ENCODE results near the gene SYT12.

SYT12 gene

DNA sequence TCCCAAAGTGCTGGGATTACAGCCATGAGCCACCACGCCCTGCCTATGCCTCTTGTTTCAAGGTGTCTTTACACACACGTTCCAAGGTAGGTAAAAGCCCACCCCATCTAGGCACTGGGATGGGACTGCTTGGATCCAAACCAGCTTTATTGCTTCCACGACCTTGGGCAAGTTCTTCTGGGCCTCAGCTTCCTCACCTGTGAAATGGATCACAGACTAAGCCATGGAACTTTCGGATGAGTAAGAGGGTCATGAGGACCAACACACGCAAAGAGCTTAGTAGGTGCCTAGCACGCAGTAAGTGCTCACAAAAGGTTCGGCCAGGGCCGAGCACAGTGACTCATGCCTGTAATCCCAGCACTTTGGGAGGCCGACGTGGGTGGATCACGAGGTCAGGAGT, 49.4 kb downstream of the SYT12 start:
- no peak overlapping the region for H3K4me3 ChIP-seq (ENCODE audit: low read depth, low read length)
- H3K27ac ChIP-seq (ENCODE audit: extremely low read depth, low read depth, low read length): no peak overlapping the region
- no peaks in the 10 kb centered on the region for H3K4me1 ChIP-seq (ENCODE audit: control insufficient read depth, insufficient read depth, low read length)
- TF ChIP-seq ZSCAN23 (tag by site-specific recombination; IDR thresholded peaks at IDR 0.05) (no peak), ZNF626 (tag by site-specific recombination; IDR thresholded peaks at IDR 0.05) (no peak), ZNF324 (tag by site-specific recombination; IDR thresholded peaks at IDR 0.05) (no peak), ZNF473 (tag by site-specific recombination; IDR thresholded peaks at IDR 0.05) (no peak), ZFP37 (tag by site-specific recombination; IDR thresholded peaks at IDR 0.05) (no peak), ZNF132 (tag by site-specific recombination; IDR thresholded peaks at IDR 0.05; ENCODE audit: borderline replicate concordance) (no peak), ZNF423 (tag by site-specific recombination; IDR thresholded peaks at IDR 0.05) (no peak), ZNF621 (tag by site-specific recombination; IDR thresholded peaks at IDR 0.05) (no peak), ZNF707 (tag by site-specific recombination; IDR thresholded peaks at IDR 0.05) (no peak), ZFP3 (tag by site-specific recombination; IDR thresholded peaks at IDR 0.05; ENCODE audit: low read depth) (no peak), ZNF555 (tag by site-specific recombination; conservative IDR thresholded peaks at IDR 0.05) (no peak), ZNF777 (tag by site-specific recombination; IDR thresholded peaks at IDR 0.05; ENCODE audit: borderline replicate concordance) (no peak), ZNF596 (tag by site-specific recombination; IDR thresholded peaks at IDR 0.05) (no peak), ZNF184 (tag by site-specific recombination; IDR thresholded peaks at IDR 0.05) (no peak)
- TF ChIP-seq, protein P1, sequence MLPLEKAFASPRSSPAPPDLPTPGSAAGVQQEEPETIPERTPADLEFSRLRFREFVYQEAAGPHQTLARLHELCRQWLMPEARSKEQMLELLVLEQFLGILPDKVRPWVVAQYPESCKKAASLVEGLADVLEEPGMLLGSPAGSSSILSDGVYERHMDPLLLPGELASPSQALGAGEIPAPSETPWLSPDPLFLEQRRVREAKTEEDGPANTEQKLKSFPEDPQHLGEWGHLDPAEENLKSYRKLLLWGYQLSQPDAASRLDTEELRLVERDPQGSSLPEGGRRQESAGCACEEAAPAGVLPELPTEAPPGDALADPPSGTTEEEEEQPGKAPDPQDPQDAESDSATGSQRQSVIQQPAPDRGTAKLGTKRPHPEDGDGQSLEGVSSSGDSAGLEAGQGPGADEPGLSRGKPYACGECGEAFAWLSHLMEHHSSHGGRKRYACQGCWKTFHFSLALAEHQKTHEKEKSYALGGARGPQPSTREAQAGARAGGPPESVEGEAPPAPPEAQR (tag by site-specific recombination; IDR thresholded peaks at IDR 0.05): no peak
- TF ChIP-seq, protein P2, sequence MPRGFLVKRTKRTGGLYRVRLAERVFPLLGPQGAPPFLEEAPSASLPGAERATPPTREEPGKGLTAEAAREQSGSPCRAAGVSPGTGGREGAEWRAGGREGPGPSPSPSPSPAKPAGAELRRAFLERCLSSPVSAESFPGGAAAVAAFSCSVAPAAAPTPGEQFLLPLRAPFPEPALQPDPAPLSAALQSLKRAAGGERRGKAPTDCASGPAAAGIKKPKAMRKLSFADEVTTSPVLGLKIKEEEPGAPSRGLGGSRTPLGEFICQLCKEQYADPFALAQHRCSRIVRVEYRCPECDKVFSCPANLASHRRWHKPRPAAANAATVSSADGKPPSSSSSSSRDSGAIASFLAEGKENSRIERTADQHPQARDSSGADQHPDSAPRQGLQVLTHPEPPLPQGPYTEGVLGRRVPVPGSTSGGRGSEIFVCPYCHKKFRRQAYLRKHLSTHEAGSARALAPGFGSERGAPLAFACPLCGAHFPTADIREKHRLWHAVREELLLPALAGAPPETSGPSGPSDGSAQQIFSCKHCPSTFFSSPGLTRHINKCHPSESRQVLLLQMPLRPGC (tag by site-specific recombination; IDR thresholded peaks at IDR 0.05): no peak
- TF ChIP-seq, protein P3, sequence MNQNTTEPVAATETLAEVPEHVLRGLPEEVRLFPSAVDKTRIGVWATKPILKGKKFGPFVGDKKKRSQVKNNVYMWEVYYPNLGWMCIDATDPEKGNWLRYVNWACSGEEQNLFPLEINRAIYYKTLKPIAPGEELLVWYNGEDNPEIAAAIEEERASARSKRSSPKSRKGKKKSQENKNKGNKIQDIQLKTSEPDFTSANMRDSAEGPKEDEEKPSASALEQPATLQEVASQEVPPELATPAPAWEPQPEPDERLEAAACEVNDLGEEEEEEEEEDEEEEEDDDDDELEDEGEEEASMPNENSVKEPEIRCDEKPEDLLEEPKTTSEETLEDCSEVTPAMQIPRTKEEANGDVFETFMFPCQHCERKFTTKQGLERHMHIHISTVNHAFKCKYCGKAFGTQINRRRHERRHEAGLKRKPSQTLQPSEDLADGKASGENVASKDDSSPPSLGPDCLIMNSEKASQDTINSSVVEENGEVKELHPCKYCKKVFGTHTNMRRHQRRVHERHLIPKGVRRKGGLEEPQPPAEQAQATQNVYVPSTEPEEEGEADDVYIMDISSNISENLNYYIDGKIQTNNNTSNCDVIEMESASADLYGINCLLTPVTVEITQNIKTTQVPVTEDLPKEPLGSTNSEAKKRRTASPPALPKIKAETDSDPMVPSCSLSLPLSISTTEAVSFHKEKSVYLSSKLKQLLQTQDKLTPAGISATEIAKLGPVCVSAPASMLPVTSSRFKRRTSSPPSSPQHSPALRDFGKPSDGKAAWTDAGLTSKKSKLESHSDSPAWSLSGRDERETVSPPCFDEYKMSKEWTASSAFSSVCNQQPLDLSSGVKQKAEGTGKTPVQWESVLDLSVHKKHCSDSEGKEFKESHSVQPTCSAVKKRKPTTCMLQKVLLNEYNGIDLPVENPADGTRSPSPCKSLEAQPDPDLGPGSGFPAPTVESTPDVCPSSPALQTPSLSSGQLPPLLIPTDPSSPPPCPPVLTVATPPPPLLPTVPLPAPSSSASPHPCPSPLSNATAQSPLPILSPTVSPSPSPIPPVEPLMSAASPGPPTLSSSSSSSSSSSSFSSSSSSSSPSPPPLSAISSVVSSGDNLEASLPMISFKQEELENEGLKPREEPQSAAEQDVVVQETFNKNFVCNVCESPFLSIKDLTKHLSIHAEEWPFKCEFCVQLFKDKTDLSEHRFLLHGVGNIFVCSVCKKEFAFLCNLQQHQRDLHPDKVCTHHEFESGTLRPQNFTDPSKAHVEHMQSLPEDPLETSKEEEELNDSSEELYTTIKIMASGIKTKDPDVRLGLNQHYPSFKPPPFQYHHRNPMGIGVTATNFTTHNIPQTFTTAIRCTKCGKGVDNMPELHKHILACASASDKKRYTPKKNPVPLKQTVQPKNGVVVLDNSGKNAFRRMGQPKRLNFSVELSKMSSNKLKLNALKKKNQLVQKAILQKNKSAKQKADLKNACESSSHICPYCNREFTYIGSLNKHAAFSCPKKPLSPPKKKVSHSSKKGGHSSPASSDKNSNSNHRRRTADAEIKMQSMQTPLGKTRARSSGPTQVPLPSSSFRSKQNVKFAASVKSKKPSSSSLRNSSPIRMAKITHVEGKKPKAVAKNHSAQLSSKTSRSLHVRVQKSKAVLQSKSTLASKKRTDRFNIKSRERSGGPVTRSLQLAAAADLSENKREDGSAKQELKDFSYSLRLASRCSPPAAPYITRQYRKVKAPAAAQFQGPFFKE (tag by site-specific recombination; IDR thresholded peaks at IDR 0.05; ENCODE audit: borderline replicate concordance): no peak
- TF ChIP-seq, protein P4, sequence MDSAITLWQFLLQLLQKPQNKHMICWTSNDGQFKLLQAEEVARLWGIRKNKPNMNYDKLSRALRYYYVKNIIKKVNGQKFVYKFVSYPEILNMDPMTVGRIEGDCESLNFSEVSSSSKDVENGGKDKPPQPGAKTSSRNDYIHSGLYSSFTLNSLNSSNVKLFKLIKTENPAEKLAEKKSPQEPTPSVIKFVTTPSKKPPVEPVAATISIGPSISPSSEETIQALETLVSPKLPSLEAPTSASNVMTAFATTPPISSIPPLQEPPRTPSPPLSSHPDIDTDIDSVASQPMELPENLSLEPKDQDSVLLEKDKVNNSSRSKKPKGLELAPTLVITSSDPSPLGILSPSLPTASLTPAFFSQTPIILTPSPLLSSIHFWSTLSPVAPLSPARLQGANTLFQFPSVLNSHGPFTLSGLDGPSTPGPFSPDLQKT (IDR thresholded peaks at IDR 0.05; ENCODE audit: borderline replicate concordance, low read depth, low read length): no peak
- ChIA-PET POLR2A (no interaction called here), CTCF (interaction anchor here (0.7 to 5.8 kb wide), 8 partner anchors 9 to 421 kb away, joined by 3 to 23 read pairs (median 3); partner anchors contain the start of gene RHOD)
- no peaks in the 10 kb centered on the region for H3K9me3 ChIP-seq (ENCODE audit: control insufficient read depth, insufficient read depth, low read depth, low read length)
- no peaks in the 10 kb centered on the region for H3K36me3 ChIP-seq (ENCODE audit: control insufficient read depth in 2 of 2, insufficient read depth in 1 of 2, low read length in 2 of 2)
